Sigmoid colon (tissue), 7 donors: ENCODE measurements around the gene NCOR1. TPM values are rescaled to one million over a fixed set of nuclear protein-coding genes. Genes with fewer than 3 reads are reported as not detected.
"Not testable (repeated sequence)": the region's sequence is repeated elsewhere in the genome, so short reads cannot be mapped to it uniquely, and the experiment has no call there.

Source experiments
- DNase-seq: peaks from one replicate; pipeline ENCODE4 v3.0.0-alpha.2; 2019
- H3K27ac ChIP-seq, 4 donors: fragments of 200-600 bp; sonication (generic); one replicate each; pipeline ENCODE4 v1.5.1; 2016 to 2019; ENCODE audit warnings: mild to moderate bottlenecking in 1 of 4
- H3K27me3 ChIP-seq, 3 donors: fragments of 200-600 bp; sonication (generic); one replicate each; pipeline ENCODE4 v1.5.1; 2019; ENCODE audit warnings: mild to moderate bottlenecking in 1 of 3
- H3K36me3 ChIP-seq, 4 donors: fragments of 200-600 bp; sonication (generic); one replicate each; pipeline ENCODE4 v1.5.1; 2016 to 2019
- H3K4me1 ChIP-seq, 4 donors: fragments of 200-600 bp; sonication (generic); one replicate each; pipeline ENCODE4 v1.5.1; 2017 to 2019
- H3K4me3 ChIP-seq, 4 donors: fragments of 200-600 bp; sonication (generic); one replicate each; pipeline ENCODE4 v1.5.1; 2017 to 2019; ENCODE audit warnings: mild to moderate bottlenecking in 2 of 4, moderate library complexity in 1 of 4
- H3K9me3 ChIP-seq, 4 donors: fragments of 200-600 bp in 3 of 4; sonication (generic) in 3 of 4; one replicate each; pipeline versions ENCODE4 v1.5.1 to v1.6.1; 2013 to 2019
- CTCF ChIP-seq, 4 experiments: fragments of 450-650 bp in 3 of 4; fragments of 200-600 bp in 1 of 4; IDR thresholded peaks; one replicate each; pipeline ENCODE4 v1.5.1; 2016 to 2019; ENCODE audit warnings: antibody characterized with exemption in 4 of 4, mild to moderate bottlenecking in 3 of 4, moderate library complexity in 2 of 4
- EP300 ChIP-seq, 4 donors: sonication (generic); formaldehyde crosslinking; IDR thresholded peaks; one replicate each; pipeline ENCODE4 v1.6.1; 2017; ENCODE audit warnings: antibody characterized with exemption in 4 of 4
- POLR2A ChIP-seq, 2 donors: fragments of 450-650 bp; IDR thresholded peaks; one replicate each; pipeline ENCODE4 v1.6.1; 2016; ENCODE audit warnings: antibody characterized with exemption in 2 of 2, mild to moderate bottlenecking in 2 of 2, moderate library complexity in 2 of 2
- POLR2AphosphoS5 ChIP-seq, 4 donors: sonication (generic); formaldehyde crosslinking; IDR thresholded peaks; one replicate each; pipeline ENCODE4 v1.6.1; 2017; ENCODE audit warnings: antibody characterized with exemption in 4 of 4
- WGBS, 2 donors: extraction: QIAGEN DNeasy Blood & Tissue Kit; methylation state at CpG; one replicate each; pipeline ENCODE4 v1.1.7; 2013; 5-methylcytosine and 5-hydroxymethylcytosine counted together
- intact Hi-C: fragments of 100-400 bp; cut with DNase I; formaldehyde crosslinking; loops from one replicate; pipeline ENCODE4 v1.15.1; 2023
- polyA plus RNA-seq, 3 donors: library from polyadenylated mRNA; stranded (reverse); fragments of 200-250 nt; gene quantifications; one replicate each; pipeline ENCODE4 v1.2.3, GENCODE V29; 2013
- total RNA-seq, 4 donors: library from RNA; depleted of rRNA; stranded (reverse); fragments of >200 nt; gene quantifications; one replicate each; pipeline ENCODE4 v1.1.0, GENCODE V29; 2016
- donor health status: healthy with polysubstance abuse.
- donor health status: Bipolar disorder and iron deficiency.
- donor health status: healthy.

Gene NCOR1
- total and polyA plus RNA-seq, 7 donors: 25.8 to 160 (median 93.1) TPM

GRCh38 chr17:16189791-16190348, 25.5 kb downstream of the NCOR1 start:
- no peak for TF ChIP-seq POLR2A (IDR thresholded peaks at IDR 0.05)
- TF ChIP-seq CTCF (IDR thresholded peaks at IDR 0.05): no peak
- TF ChIP-seq EP300 (IDR thresholded peaks at IDR 0.05): no peak
- no peak for TF ChIP-seq POLR2AphosphoS5 (IDR thresholded peaks at IDR 0.05)
- Histone ChIP-seq H3K27ac (no peak overlapping the region), H3K27me3 (no peaks in the 10 kb centered on the region), H3K9me3 (no peaks in the 10 kb centered on the region), H3K4me1 (peaks cover 0 to 15% (median 9%) of the 10 kb centered on the region in 4 donors), H3K4me3 (no peak overlapping the region), H3K36me3 (peaks cover 0 to 64% (median 18%) of the 10 kb centered on the region in 4 donors)
- intact Hi-C loops: no loop called here
- WGBS, 2 donors: 85 to 91% methylated on average over 3 of the region's 3 CpGs
- no peak for DNase-seq

- intact Hi-C loops: no loop called here
- TF ChIP-seq EP300 (IDR thresholded peaks at IDR 0.05) (no peak), POLR2A (IDR thresholded peaks at IDR 0.05) (no peak), CTCF (IDR thresholded peaks at IDR 0.05) (no peak), POLR2AphosphoS5 (IDR thresholded peaks at IDR 0.05) (no peak)
- Histone ChIP-seq H3K4me1 (peaks cover 0 to 15% (median 8%) of the 10 kb centered on the region in 4 donors), H3K27me3 (no peaks in the 10 kb centered on the region), H3K27ac (no peak overlapping the region), H3K36me3 (peaks cover 0 to 50% (median 14%) of the 10 kb centered on the region in 4 donors), H3K9me3 (no peaks in the 10 kb centered on the region), H3K4me3 (no peak overlapping the region)
- DNase-seq: no peak
- WGBS, 2 donors: 88 to 91% methylated on average over 5 of the region's 5 CpGs
Observed at GRCh38 chr17:16187642-16188041, 27.7 kb downstream of the NCOR1 start.

- Histone ChIP-seq H3K4me1 (no peaks in the 10 kb centered on the region), H3K27me3 (no peaks in the 10 kb centered on the region), H3K9me3 (no peaks in the 10 kb centered on the region), H3K27ac (no peak overlapping the region), H3K36me3 (peaks cover 0 to 23% (median 9%) of the 10 kb centered on the region in 4 donors), H3K4me3 (no peak overlapping the region)
- WGBS, 2 donors: 95 to 97% methylated on average over 1 of the region's 1 CpG
- TF ChIP-seq EP300 (IDR thresholded peaks at IDR 0.05) (no peak), POLR2AphosphoS5 (IDR thresholded peaks at IDR 0.05) (no peak), POLR2A (IDR thresholded peaks at IDR 0.05) (no peak), CTCF (IDR thresholded peaks at IDR 0.05) (no peak)
- no peak for DNase-seq
- intact Hi-C loops: no loop called here
Observed at GRCh38 chr17:16181581-16181980, 33.8 kb downstream of the NCOR1 start.

- Histone ChIP-seq H3K27ac (no peak overlapping the region), H3K36me3 (peaks cover 0 to 3% (median 0%) of the 10 kb centered on the region in 4 donors), H3K4me3 (no peak overlapping the region), H3K27me3 (no peaks in the 10 kb centered on the region), H3K4me1 (no peaks in the 10 kb centered on the region), H3K9me3 (no peaks in the 10 kb centered on the region)
- TF ChIP-seq EP300 (IDR thresholded peaks at IDR 0.05): no peak
- TF ChIP-seq POLR2AphosphoS5 (IDR thresholded peaks at IDR 0.05): no peak
- TF ChIP-seq POLR2A (IDR thresholded peaks at IDR 0.05): no peak
- no peak for TF ChIP-seq CTCF (IDR thresholded peaks at IDR 0.05)
- DNase-seq: no peak
- WGBS, 2 donors: 96 to 97% methylated on average over 5 of the region's 5 CpGs
- intact Hi-C loops: no loop called here
Observed at GRCh38 chr17:16178836-16179235, 36.5 kb downstream of the NCOR1 start.

GRCh38 chr17:16171613-16172012, 43.7 kb downstream of the NCOR1 start:
- Histone ChIP-seq H3K36me3 (peaks cover 0 to 29% (median 0%) of the 10 kb centered on the region in 4 donors), H3K9me3 (no peaks in the 10 kb centered on the region), H3K27ac (no peak overlapping the region), H3K27me3 (no peaks in the 10 kb centered on the region), H3K4me1 (no peaks in the 10 kb centered on the region), H3K4me3 (no peak overlapping the region)
- WGBS, 2 donors: 20 to 63% methylated on average over 7 of the region's 7 CpGs
- TF ChIP-seq CTCF (IDR thresholded peaks at IDR 0.05) (no peak), POLR2A (IDR thresholded peaks at IDR 0.05) (no peak), POLR2AphosphoS5 (IDR thresholded peaks at IDR 0.05) (no peak), EP300 (IDR thresholded peaks at IDR 0.05) (no peak)
- no peak for DNase-seq
- intact Hi-C loops: no loop called here

- H3K4me1 ChIP-seq, H3K4me3 ChIP-seq, DNase-seq, H3K27ac ChIP-seq, H3K27me3 ChIP-seq, intact Hi-C loops, H3K9me3 ChIP-seq: not testable (repeated sequence)
- WGBS, 2 donors: 91 to 92% methylated on average over 4 of the region's 4 CpGs
- H3K36me3 ChIP-seq: peaks cover 0 to 47% (median 3%) of the 10 kb centered on the region in 4 donors
Observed at GRCh38 chr17:16166766-16167165, 48.6 kb downstream of the NCOR1 start.
